ENCODE data around the gene MUC12. TPM values are rescaled to one million over a fixed set of nuclear protein-coding genes. Genes with fewer than 3 reads are reported as not detected.

MUC12 gene
- total RNA-seq, 5 donors from 2014 or later (not counting 1 experiment from before 2014, with no cell fraction given): 0.09 to 0.51 (median 0.33) TPM; not detected in 2

DNA sequence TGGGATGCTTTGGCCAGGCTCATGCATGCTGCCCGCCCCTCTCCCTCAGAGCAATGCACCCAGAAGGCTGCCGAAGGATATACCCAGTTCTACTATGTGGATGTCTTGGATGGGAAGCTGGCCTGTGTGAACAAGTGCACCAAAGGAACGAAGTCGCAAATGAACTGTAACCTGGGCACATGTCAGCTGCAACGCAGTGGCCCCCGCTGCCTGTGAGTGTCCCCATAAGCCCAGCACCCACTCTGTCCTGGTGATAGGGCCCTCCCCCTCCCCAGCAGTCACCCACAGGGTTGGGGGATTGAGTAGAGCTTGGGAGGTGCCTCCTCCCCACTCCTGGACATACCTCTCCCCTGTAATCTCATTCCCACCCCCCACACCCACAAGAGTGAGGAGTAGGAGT lies 43.6 kb downstream of the MUC12 start:
- Mint-ChIP-seq H3K4me1 (peaks cover 12 to 23% (median 15%) of the 10 kb centered on the region in 3 donors), H3K9me3 (no peaks in the 10 kb centered on the region), H3K36me3 (peaks cover 37% of the 10 kb centered on the region), H3K27ac (no peak overlapping the region), H3K27me3 (peaks cover 0 to 16% of the 10 kb centered on the region in 2 donors), H3K4me3 (no peak overlapping the region)
- DNase-seq (no peak), ATAC-seq (replicated peaks in 1 of 4) (no peak)
- Histone ChIP-seq H3K27me3 (replicated peaks in 1 of 2; ENCODE audit: control insufficient read depth in 2 of 2, extremely low read depth in 1 of 2, insufficient read depth in 2 of 2, low read length in 1 of 2) (peaks cover 0 to 21% of the 10 kb centered on the region in 2 experiments), H3K9me3 (no peaks in the 10 kb centered on the region), H3K4me3 (ENCODE audit: control insufficient read depth in 1 of 2, extremely low read depth in 1 of 2, low read length in 1 of 2) (no peak overlapping the region), H3K36me3 (ENCODE audit: control insufficient read depth in 2 of 2, extremely low read depth in 1 of 2, insufficient read depth in 1 of 2, low read length in 1 of 2) (no peaks in the 10 kb centered on the region), H3K27ac (ENCODE audit: low read length) (no peak overlapping the region), H3K4me1 (ENCODE audit: control insufficient read depth in 1 of 2, extremely low read depth in 1 of 2, insufficient read depth in 2 of 2, low read length in 2 of 2) (peaks cover 2 to 22% of the 10 kb centered on the region in 2 experiments)
- ChIA-PET CTCF (no interaction called here), POLR2A (no interaction called here)
- 95% methylated on average over 3 of the region's 6 CpGs for WGBS (ENCODE audit: insufficient coverage)

DNA sequence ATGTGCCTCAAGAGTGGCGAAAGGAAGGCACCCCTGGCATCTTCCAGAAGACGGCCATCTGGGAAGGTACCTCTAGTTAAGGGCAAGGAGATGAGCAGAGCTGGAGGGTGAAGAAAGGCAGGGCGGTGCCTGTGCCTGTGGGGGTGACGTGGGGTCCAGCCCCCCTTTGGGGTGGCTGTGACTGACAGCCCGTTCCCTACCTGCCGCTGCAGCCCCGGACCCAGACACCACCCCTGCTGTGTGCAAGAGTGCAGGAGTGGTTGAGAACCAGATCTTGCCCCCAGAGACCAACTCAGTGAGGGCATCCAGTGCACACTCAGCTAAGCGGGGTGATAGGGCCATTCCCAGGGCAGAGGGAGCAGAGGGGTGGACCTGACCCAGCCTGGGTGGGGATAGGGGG lies 46.3 kb downstream of the MUC12 start:
- no peak for ATAC-seq (replicated peaks in 1 of 4)
- Mint-ChIP-seq H3K4me1 (peaks cover 15 to 28% (median 18%) of the 10 kb centered on the region in 3 donors), H3K27ac (peak overlapping the region in 1 of 2 donors; percentile 72), H3K4me3 (peak overlapping the region; percentile 48 to 93 (median 81)), H3K9me3 (no peaks in the 10 kb centered on the region), H3K36me3 (peaks cover 25% of the 10 kb centered on the region), H3K27me3 (peaks cover 0 to 10% of the 10 kb centered on the region in 2 donors)
- Histone ChIP-seq H3K27ac (ENCODE audit: low read length) (no peak overlapping the region), H3K4me3 (ENCODE audit: control insufficient read depth in 1 of 2, extremely low read depth in 1 of 2, low read length in 1 of 2) (no peak overlapping the region), H3K27me3 (replicated peaks in 1 of 2; ENCODE audit: control insufficient read depth in 2 of 2, extremely low read depth in 1 of 2, insufficient read depth in 2 of 2, low read length in 1 of 2) (peaks cover 0 to 30% of the 10 kb centered on the region in 2 experiments), H3K36me3 (ENCODE audit: control insufficient read depth in 2 of 2, extremely low read depth in 1 of 2, insufficient read depth in 1 of 2, low read length in 1 of 2) (no peaks in the 10 kb centered on the region), H3K9me3 (no peaks in the 10 kb centered on the region), H3K4me1 (ENCODE audit: control insufficient read depth in 1 of 2, extremely low read depth in 1 of 2, insufficient read depth in 2 of 2, low read length in 2 of 2) (peaks cover 2 to 33% of the 10 kb centered on the region in 2 experiments)
- ChIA-PET CTCF (no interaction called here), POLR2A (no interaction called here)
- DNase-seq: no peak
- WGBS (ENCODE audit: insufficient coverage): 86% methylated on average over 6 of the region's 8 CpGs

DNA sequence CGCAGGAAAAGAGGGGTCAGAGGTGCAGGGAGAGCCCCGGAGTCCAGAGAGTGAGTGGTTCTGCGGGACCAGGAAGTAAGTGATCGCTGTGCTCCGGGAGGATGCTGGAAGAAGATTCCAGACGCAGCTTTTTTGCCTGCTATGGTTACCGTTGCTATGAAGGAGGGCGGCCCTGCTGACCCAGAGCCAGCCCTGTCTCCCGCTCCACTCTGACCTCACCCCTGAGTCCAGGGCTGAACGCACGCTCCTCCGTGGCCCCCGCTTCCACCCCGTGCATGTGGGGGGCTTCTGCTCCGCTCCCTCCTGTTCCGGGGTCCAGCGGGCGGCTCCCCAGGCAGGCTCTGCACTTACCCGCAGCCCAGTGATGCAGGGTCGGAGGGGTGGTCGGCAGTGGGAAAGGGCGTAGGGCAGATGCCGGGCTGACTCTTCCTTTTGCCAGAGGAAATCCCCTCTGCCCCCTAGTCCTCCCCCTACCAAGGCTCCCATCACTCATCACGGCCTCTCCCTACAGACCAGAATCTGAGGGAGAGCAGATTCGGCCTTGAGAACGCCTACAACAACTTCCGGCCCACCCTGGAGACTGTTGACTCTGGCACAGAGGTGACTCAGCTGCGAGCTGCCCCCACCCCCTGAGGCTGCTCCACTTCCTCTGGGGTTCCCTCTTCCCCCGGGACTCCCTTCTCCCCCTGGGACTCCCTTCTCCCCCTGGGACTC lies 47.9 kb downstream of the MUC12 start:
- peak overlapping the region; percentile 66 to 86 for H3K4me3 ChIP-seq (ENCODE audit: control insufficient read depth in 1 of 2, extremely low read depth in 1 of 2, low read length in 1 of 2)
- peaks cover 2 to 33% of the 10 kb centered on the region in 2 experiments for H3K4me1 ChIP-seq (ENCODE audit: control insufficient read depth in 1 of 2, extremely low read depth in 1 of 2, insufficient read depth in 2 of 2, low read length in 2 of 2)
- ATAC-seq (replicated peaks in 1 of 4) (peak; percentile 96 to 98 (median 96)), DNase-seq (peak; percentile 22 to 70 (median 58))
- H3K36me3 ChIP-seq (ENCODE audit: control insufficient read depth in 2 of 2, extremely low read depth in 1 of 2, insufficient read depth in 1 of 2, low read length in 1 of 2): no peaks in the 10 kb centered on the region
- peaks cover 0 to 45% of the 10 kb centered on the region in 2 experiments for H3K27me3 ChIP-seq (replicated peaks in 1 of 2; ENCODE audit: control insufficient read depth in 2 of 2, extremely low read depth in 1 of 2, insufficient read depth in 2 of 2, low read length in 1 of 2)
- Mint-ChIP-seq H3K27ac (peak overlapping the region; percentile 82 to 90), H3K4me1 (peaks cover 15 to 28% (median 18%) of the 10 kb centered on the region in 3 donors), H3K9me3 (no peaks in the 10 kb centered on the region), H3K4me3 (peak overlapping the region; percentile 81 to 93 (median 81)), H3K36me3 (peaks cover 17% of the 10 kb centered on the region), H3K27me3 (peaks cover 7 to 20% of the 10 kb centered on the region in 2 donors)
- WGBS (ENCODE audit: insufficient coverage): 2% methylated on average over 13 of the region's 29 CpGs
- CTCF ChIA-PET: interaction anchor here in 1 of 2 donors (0.6 kb wide), 1 partner anchor 63 kb away, joined by 3 read pairs; no protein-coding TSS in a partner anchor
- H3K27ac ChIP-seq (ENCODE audit: low read length): peak overlapping the region; percentile 70
- POLR2A ChIA-PET: no interaction called here
- H3K9me3 ChIP-seq: no peaks in the 10 kb centered on the region

DNA sequence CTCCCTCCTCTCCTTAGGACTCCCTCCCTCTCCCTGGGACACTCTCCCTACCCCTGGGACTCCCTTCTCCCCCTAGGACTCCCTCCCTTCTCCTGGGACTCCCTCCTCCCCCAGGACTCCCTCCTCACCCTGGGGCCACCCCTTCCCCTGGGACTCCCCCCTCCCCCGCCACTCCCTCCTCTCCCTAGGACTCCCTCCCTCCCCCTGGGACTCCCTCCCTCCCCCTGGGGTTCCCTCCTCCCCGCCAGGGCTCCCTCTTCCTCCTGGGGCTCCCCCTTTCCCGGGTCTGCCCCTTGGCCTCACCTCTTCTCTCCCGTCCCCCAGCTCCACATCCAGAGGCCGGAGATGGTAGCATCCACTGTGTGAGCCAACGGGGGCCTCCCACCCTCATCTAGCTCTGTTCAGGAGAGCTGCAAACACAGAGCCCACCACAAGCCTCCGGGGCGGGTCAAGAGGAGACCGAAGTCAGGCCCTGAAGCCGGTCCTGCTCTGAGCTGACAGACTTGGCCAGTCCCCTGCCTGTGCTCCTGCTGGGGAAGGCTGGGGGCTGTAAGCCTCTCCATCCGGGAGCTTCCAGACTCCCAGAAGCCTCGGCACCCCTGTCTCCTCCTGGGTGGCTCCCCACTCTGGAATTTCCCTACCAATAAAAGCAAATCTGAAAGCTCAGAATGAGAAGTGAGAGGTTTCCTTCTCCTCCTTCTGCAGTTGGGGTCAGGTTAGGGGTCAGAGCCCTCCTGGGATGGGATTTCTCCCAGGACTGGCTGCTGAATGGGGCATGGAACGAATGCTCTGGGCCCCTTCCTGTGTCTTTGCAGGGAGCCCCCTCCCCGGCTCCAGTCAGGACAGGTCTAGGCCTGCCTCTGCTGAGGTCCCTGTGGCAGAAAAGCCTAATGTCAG lies 49.2 kb downstream of the MUC12 start:
- peaks cover 10% of the 10 kb centered on the region for H3K36me3 Mint-ChIP-seq
- H3K9me3 ChIP-seq: no peaks in the 10 kb centered on the region
- peaks cover 10 to 22% of the 10 kb centered on the region in 2 donors for H3K27me3 Mint-ChIP-seq
- H3K27me3 ChIP-seq (replicated peaks in 1 of 2; ENCODE audit: control insufficient read depth in 2 of 2, extremely low read depth in 1 of 2, insufficient read depth in 2 of 2, low read length in 1 of 2): peaks cover 0 to 53% of the 10 kb centered on the region in 2 experiments
- no peak overlapping the region for H3K4me3 ChIP-seq (ENCODE audit: control insufficient read depth in 1 of 2, extremely low read depth in 1 of 2, low read length in 1 of 2)
- ChIA-PET CTCF (no interaction called here), POLR2A (no interaction called here)
- DNase-seq: no peak
- no peaks in the 10 kb centered on the region for H3K9me3 Mint-ChIP-seq
- peak overlapping the region in 1 of 2 donors; percentile 6 for H3K27ac Mint-ChIP-seq
- peaks cover 15 to 28% (median 18%) of the 10 kb centered on the region in 3 donors for H3K4me1 Mint-ChIP-seq
- H3K27ac ChIP-seq (ENCODE audit: low read length): no peak overlapping the region
- ATAC-seq (replicated peaks in 1 of 4): no peak
- 41% methylated on average over 10 of the region's 14 CpGs for WGBS (ENCODE audit: insufficient coverage)
- H3K4me3 Mint-ChIP-seq: peak overlapping the region in 2 of 3 donors; percentile 37 to 50
- no peaks in the 10 kb centered on the region for H3K36me3 ChIP-seq (ENCODE audit: control insufficient read depth in 2 of 2, extremely low read depth in 1 of 2, insufficient read depth in 1 of 2, low read length in 1 of 2)
- peaks cover 2 to 33% of the 10 kb centered on the region in 2 experiments for H3K4me1 ChIP-seq (ENCODE audit: control insufficient read depth in 1 of 2, extremely low read depth in 1 of 2, insufficient read depth in 2 of 2, low read length in 2 of 2)

DNA sequence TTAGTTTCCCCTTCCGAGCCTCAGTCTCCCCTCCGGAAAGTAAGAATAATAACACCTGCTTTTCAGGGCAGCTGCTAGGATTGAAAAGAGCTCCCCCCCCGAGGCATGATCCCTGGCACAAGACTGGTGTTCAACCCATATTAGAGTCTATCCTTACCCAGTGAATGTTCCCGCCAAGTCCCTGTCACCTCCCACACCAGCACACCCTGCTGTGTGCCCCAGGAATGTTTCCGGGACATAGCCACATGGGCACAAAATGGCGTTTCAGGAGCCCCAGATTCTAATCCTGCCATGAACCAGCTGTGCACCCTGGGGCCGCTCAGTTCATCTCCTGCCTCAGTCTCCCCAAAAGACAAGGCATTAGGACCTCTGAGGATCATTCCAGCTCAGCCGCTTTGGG lies 51.1 kb downstream of the MUC12 start:
- Mint-ChIP-seq H3K4me1 (peaks cover 15 to 22% (median 18%) of the 10 kb centered on the region in 3 donors), H3K4me3 (no peak overlapping the region), H3K27me3 (peaks cover 12 to 22% of the 10 kb centered on the region in 2 donors), H3K9me3 (no peaks in the 10 kb centered on the region), H3K27ac (no peak overlapping the region), H3K36me3 (no peaks in the 10 kb centered on the region)
- no peaks in the 10 kb centered on the region for H3K9me3 ChIP-seq
- no peak for DNase-seq
- no peaks in the 10 kb centered on the region for H3K36me3 ChIP-seq (ENCODE audit: control insufficient read depth in 2 of 2, extremely low read depth in 1 of 2, insufficient read depth in 1 of 2, low read length in 1 of 2)
- no peak overlapping the region for H3K27ac ChIP-seq (ENCODE audit: low read length)
- POLR2A ChIA-PET: no interaction called here
- H3K4me3 ChIP-seq (ENCODE audit: control insufficient read depth in 1 of 2, extremely low read depth in 1 of 2, low read length in 1 of 2): no peak overlapping the region
- CTCF ChIA-PET: interaction anchor here in 1 of 2 donors (0.7 kb wide), 1 partner anchor 210 kb away, joined by 3 read pairs; no protein-coding TSS in a partner anchor
- 77% methylated on average over 7 of the region's 8 CpGs for WGBS (ENCODE audit: insufficient coverage)
- peaks cover 2 to 32% of the 10 kb centered on the region in 2 experiments for H3K4me1 ChIP-seq (ENCODE audit: control insufficient read depth in 1 of 2, extremely low read depth in 1 of 2, insufficient read depth in 2 of 2, low read length in 2 of 2)
- no peak for ATAC-seq (replicated peaks in 1 of 4)
- peaks cover 0 to 64% of the 10 kb centered on the region in 2 experiments for H3K27me3 ChIP-seq (replicated peaks in 1 of 2; ENCODE audit: control insufficient read depth in 2 of 2, extremely low read depth in 1 of 2, insufficient read depth in 2 of 2, low read length in 1 of 2)

DNA sequence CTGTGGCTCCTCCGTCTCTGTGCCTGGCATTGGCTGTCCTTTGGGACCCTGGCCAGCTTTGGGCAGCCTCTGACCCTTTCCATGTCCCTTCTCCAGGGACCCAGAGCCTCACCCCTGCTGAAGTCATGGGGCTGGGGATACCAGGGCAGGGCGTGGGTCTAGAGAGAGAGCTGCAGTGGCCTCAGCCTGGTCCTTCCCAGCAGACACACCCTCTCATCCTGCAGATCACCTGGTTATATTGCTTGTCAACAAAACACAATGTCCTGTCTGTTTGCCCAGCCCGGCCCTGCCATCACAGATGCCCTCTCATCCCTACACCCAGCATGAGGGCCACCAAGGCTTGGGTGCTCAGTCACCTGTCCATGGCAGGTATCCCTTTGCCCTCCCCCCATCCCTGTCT lies 52.3 kb downstream of the MUC12 start:
- DNase-seq (no peak), ATAC-seq (replicated peaks in 1 of 4) (no peak)
- Histone ChIP-seq H3K27me3 (replicated peaks in 1 of 2; ENCODE audit: control insufficient read depth in 2 of 2, extremely low read depth in 1 of 2, insufficient read depth in 2 of 2, low read length in 1 of 2) (peaks cover 0 to 59% of the 10 kb centered on the region in 2 experiments), H3K27ac (ENCODE audit: low read length) (no peak overlapping the region), H3K4me3 (ENCODE audit: control insufficient read depth in 1 of 2, extremely low read depth in 1 of 2, low read length in 1 of 2) (no peak overlapping the region), H3K4me1 (ENCODE audit: control insufficient read depth in 1 of 2, extremely low read depth in 1 of 2, insufficient read depth in 2 of 2, low read length in 2 of 2) (peaks cover 2 to 21% of the 10 kb centered on the region in 2 experiments), H3K9me3 (no peaks in the 10 kb centered on the region), H3K36me3 (ENCODE audit: control insufficient read depth in 2 of 2, extremely low read depth in 1 of 2, insufficient read depth in 1 of 2, low read length in 1 of 2) (no peaks in the 10 kb centered on the region)
- Mint-ChIP-seq H3K36me3 (no peaks in the 10 kb centered on the region), H3K27ac (peak overlapping the region in 1 of 2 donors; percentile 56), H3K27me3 (peaks cover 12 to 18% of the 10 kb centered on the region in 2 donors), H3K9me3 (no peaks in the 10 kb centered on the region), H3K4me1 (peaks cover 3 to 10% (median 9%) of the 10 kb centered on the region in 3 donors), H3K4me3 (no peak overlapping the region)
- WGBS (ENCODE audit: insufficient coverage): 91% methylated on average over 2 of the region's 3 CpGs
- POLR2A ChIA-PET: no interaction called here
- CTCF ChIA-PET: no interaction called here
